SJSA1 (cell line): ENCODE results near the gene OR13C9. TPM values are rescaled to one million over a fixed set of nuclear protein-coding genes. Genes with fewer than 3 reads are reported as not detected.
"Not testable (repeated sequence)": the region's sequence is repeated elsewhere in the genome, so short reads cannot be mapped to it uniquely, and the experiment has no call there.

Experiments
- DNase-seq, 2 experiments: peaks; one replicate each; pipeline ENCODE4 v3.0.0-alpha.2; 2015 to 2020; ENCODE audit warnings: low spot score in 2 of 2, low read depth in 1 of 2
- H3K27ac ChIP-seq: fragments of 250-450 bp; sonication (Bioruptor Pico); 2 replicates; pipeline ENCODE4 v1.5.1; 2020; ENCODE audit warnings: mild to moderate bottlenecking, moderate library complexity
- H3K27me3 ChIP-seq: fragments of 250-450 bp; sonication (Bioruptor Pico); replicated peaks from 2 replicates; pipeline ENCODE4 v1.5.1; 2020; ENCODE audit warnings: mild to moderate bottlenecking, moderate library complexity
- H3K36me3 ChIP-seq: fragments of 250-450 bp; sonication (Bioruptor Pico); 2 replicates; pipeline ENCODE4 v1.5.1; 2020; ENCODE audit warnings: mild to moderate bottlenecking
- H3K4me1 ChIP-seq: fragments of 250-450 bp; sonication (Bioruptor Pico); replicated peaks from 2 replicates; pipeline ENCODE4 v1.6.1; 2021; ENCODE audit warnings: mild to moderate bottlenecking
- H3K4me3 ChIP-seq: fragments of 250-450 bp; sonication (Bioruptor Pico); 2 replicates; pipeline ENCODE4 v1.5.1; 2020; ENCODE audit warnings: mild to moderate bottlenecking
- H3K9me3 ChIP-seq: fragments of 250-450 bp; sonication (Bioruptor Pico); replicated peaks from 2 replicates; pipeline ENCODE4 v1.5.1; 2020; ENCODE audit warnings: mild to moderate bottlenecking
- total RNA-seq: library from RNA; depleted of rRNA; stranded (reverse); fragments of >200 nt; shearing (Covaris generic); gene quantifications from 2 replicates; pipeline ENCODE4 v1.2.3, GENCODE V29; 2014; rRNA removed

Gene OR13C9
- not detected in 2 replicates for total RNA-seq

DNA sequence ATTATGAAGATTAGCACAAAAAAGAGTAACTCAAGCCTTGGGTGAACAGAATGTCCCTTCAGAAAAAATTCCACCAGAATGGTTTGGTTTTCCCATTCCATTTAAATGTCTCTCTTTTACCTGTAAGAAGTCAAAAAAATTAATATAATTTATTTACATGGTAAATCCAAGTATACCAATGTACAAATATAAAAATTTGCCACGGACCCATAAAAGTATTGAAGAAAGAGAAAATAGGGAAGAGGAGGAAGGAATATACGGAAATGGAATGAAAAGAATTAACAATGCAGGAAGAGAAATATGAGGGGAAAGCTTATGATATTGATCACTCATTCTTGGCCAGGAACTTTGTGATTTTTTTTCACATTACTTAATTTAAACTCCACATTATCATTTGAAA is at the start of gene OR13C9:
Gene OR13C9 (minus strand): TSS at position 101 of the 400 bp plus-strand sequence. CDS start 0 bp downstream, at position 101.
- DNase-seq = no peak
- Histone ChIP-seq H3K4me1 (no peaks in the 10 kb centered on the region), H3K9me3 (no peaks in the 10 kb centered on the region), H3K27ac (no peak within 1 kb of the TSS), H3K27me3 (no peaks in the 10 kb centered on the region), H3K4me3 (no peak within 1 kb of the TSS), H3K36me3 (no peaks in the 10 kb centered on the region)

DNA sequence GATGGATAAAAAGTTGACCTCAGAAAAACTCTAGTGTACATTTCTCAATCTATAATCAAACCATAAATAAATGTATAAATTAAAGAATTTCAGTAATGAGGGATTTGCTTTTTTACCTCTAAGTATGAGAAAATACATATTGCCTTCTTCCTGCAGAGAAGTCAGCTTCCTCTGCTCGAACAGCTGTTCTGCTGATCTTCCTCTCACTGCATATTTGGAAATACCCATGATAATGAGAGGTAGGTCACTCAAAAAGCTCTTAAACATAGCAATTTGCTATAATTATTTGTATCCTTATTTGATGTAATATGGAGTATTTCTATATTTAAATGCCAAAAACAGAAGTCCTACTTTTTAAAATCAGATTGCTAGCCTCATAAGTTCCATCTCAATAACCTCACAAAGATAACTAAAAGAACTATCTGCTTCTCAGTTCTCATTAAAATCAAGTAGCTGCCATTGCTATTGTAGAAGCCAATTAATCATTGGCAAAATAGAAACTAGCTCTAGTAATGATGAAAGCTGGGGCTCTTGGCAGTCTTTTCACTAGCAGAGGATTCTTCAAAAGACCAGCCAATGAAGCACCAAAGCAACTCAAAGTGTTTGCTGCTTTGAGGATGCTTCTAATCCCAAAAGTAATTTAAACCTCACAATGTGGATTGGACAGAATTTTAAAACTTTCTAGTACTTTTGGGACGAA is 40.6 kb upstream of the OR13C9 start:
- DNase-seq = no peak
- no peak overlapping the region for H3K27ac ChIP-seq
- no peaks in the 10 kb centered on the region; the same call in 1 of the 2 replicates for H3K27me3 ChIP-seq
- no peak overlapping the region for H3K4me3 ChIP-seq
- H3K4me1 ChIP-seq = no peaks in the 10 kb centered on the region
- H3K9me3 ChIP-seq = no peaks in the 10 kb centered on the region
- no peaks in the 10 kb centered on the region for H3K36me3 ChIP-seq

- H3K9me3 ChIP-seq = no peaks in the 10 kb centered on the region
- H3K4me1 ChIP-seq = no peaks in the 10 kb centered on the region
- no peak for DNase-seq
These were observed 17.5 kb upstream of the OR13C9 start for GRCh38 chr9:104635456-104635855.

DNA sequence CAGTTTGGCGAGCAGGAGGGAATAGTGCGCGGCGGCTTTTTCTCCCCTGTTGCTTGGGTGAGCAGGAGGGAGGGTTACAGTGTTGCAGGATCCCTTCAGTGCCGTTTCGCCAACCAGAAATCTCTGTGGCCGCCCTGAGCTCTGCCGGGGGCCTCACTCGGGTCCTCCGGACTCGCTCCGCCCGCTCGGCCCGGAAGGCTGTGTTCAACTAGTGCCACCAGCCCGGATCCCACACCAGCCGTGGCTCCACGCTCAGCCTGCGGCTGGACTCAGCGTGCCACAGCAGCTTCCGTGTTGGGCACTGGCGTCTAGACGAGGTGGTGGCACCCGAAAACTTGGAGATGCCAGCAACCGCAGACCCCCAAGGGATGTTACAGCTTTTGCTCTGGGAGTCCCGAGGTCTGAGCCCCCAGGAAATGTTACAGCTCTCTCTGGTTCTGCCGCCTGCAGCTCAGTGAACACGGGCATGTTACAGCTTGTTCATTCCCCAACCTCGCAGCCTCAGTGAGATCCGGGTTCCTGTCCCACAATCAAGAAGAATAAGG is 16.0 kb upstream of the OR13C9 start:
- Histone ChIP-seq H3K27ac (no peak overlapping the region), H3K4me1 (no peaks in the 10 kb centered on the region), H3K9me3 (no peaks in the 10 kb centered on the region), H3K36me3 (no peaks in the 10 kb centered on the region), H3K27me3 (no peaks in the 10 kb centered on the region), H3K4me3 (no peak overlapping the region)
- DNase-seq = no peak

More at GRCh38 chr9:104635456-104635855, 17.5 kb upstream of the OR13C9 start:
- no peak overlapping the region for H3K27ac ChIP-seq
- no peaks in the 10 kb centered on the region for H3K27me3 ChIP-seq
- no peaks in the 10 kb centered on the region for H3K36me3 ChIP-seq
- no peak overlapping the region for H3K4me3 ChIP-seq

GRCh38 chr9:104625964-104626363 is 8.0 kb upstream of the OR13C9 start:
- not testable (repeated sequence) for H3K4me3 ChIP-seq, DNase-seq, H3K27ac ChIP-seq, H3K9me3 ChIP-seq, H3K27me3 ChIP-seq, H3K36me3 ChIP-seq, H3K4me1 ChIP-seq

DNA sequence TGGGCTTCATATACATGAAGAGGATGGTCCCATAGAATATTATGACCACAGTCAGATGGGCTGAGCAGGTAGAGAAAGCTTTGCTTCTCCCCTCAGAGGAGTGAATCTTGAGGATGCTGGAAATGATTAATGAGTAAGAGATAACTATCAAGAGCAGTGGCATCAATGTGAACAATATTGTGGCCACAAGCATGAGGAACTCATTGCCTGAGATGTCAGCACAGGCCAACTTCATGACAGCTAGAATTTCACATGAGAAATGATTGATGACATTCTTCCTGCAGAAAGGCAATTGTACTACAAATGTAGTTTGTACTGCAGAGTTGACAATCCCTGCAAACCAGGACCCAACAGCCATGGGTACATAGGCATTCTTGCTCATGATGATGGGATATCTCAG is 586 bp downstream of the OR13C9 start:
- H3K27me3 ChIP-seq = no peaks in the 10 kb centered on the region

DNA sequence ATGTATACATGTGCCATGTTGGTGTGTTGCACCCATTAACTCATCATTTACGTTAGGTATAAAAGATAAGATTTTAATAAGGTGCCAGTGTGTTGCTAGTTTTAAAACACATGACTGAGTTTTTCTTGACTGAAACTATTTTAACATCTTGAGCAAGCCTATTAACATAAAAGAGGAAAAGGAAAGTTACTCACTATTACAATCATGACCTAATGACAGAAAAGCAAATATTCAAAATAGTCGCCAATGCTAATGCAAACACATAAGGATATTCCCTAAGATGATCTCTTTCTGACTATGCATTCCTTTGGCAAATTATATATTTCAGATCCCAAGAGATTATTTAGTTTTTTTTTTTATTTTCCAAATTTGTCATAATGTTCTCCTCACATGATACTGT is 6.8 kb downstream of the OR13C9 start:
- Histone ChIP-seq H3K4me3 (no peak overlapping the region), H3K36me3 (no peaks in the 10 kb centered on the region), H3K27me3 (no peaks in the 10 kb centered on the region), H3K9me3 (no peaks in the 10 kb centered on the region), H3K27ac (no peak overlapping the region), H3K4me1 (no peaks in the 10 kb centered on the region)
- DNase-seq = no peak

More for the DNA sequence above, 586 bp downstream of the OR13C9 start:
- H3K9me3 ChIP-seq = no peaks in the 10 kb centered on the region
- H3K4me3 ChIP-seq = no peak overlapping the region
- no peaks in the 10 kb centered on the region for H3K4me1 ChIP-seq
- no peak for DNase-seq
- H3K27ac ChIP-seq = no peak overlapping the region
- H3K36me3 ChIP-seq = no peaks in the 10 kb centered on the region

DNA sequence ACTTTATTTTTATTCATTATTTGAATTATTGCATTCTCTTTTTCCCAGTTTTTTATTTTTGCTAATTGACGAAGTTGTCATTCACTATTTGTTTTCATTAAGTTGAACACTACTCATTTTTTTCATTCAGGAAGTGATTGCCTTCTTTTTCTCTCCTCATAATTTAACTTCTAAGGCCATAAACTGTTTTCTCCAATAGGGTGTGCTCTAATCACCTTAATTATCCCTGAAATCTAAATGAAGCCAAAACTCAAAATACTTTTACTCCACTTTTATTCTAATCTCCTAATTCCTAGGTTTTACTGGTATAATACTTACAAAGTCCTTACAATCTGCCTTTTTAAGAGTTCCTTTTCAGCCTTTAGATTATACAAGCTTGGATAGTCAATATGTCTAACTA is 9.7 kb downstream of the OR13C9 start:
- Histone ChIP-seq H3K4me3 (no peak overlapping the region), H3K4me1 (no peaks in the 10 kb centered on the region), H3K9me3 (no peaks in the 10 kb centered on the region), H3K36me3 (no peaks in the 10 kb centered on the region), H3K27ac (no peak overlapping the region), H3K27me3 (no peaks in the 10 kb centered on the region)
- no peak for DNase-seq

DNA sequence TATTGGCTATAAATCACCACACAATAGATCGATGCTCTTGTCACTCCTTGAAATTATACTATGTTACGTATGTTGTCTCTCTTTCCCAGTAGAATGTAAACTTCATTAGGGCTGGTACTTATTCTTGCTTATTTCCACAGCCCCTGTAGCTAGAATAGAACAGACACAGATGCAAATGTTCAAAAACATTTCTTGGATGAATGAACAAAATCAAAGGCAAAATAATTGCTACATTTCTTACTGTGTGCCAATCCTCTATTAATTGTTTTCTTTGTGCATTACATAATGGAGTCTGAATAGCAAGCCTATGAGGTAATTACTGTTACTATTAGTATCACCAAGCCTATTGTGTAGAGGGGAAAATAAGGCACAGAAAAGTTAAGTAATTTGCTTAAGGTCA is 11.9 kb downstream of the OR13C9 start:
- H3K36me3 ChIP-seq = no peaks in the 10 kb centered on the region
- no peaks in the 10 kb centered on the region for H3K27me3 ChIP-seq
- no peak overlapping the region for H3K4me3 ChIP-seq
- H3K27ac ChIP-seq = no peak overlapping the region
- no peaks in the 10 kb centered on the region for H3K9me3 ChIP-seq
- H3K4me1 ChIP-seq = no peaks in the 10 kb centered on the region
- DNase-seq = no peak

DNA sequence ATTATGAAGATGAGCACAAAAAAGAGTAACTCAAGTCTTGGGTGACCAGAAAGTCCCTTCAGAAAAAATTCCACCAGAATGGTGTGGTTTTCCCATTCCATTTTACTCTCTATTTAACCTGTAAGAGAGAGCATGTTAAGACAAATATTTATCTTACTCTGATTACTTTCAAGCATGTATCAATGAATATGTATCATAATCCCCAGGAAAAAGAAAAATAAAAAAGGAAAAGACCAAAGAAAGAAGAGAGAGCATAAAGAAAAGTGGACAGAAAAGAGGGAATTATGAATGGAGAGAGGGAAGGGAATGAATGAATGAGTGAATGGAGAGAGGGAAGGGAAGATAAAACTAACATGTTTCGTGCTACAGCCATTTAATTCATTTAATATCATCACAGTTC is 12.5 kb downstream of the OR13C9 start, which contains the start of gene OR13C2:
Gene OR13C2 (minus strand): TSS at position 101 of the 400 bp plus-strand sequence. CDS start 0 bp downstream, at position 101.
- not testable (repeated sequence) for DNase-seq

DNA sequence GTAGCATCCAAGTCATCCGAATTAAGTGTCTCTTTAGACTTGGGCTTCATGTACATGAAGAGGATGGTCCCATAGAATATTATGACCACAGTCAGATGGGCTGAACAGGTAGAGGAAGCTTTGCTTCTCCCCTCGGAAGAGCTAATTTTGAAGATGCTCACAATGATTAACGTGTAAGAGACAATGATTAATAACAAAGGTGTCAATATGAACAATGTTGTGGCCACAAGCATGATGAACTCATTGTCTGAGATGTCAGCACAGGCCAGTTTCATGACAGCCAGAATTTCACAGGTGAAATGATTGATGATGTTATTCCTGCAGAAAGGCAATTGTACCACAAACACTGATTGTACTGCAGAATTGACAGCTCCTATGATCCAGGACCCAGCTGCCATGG is 13.2 kb downstream of the OR13C9 start:
- Histone ChIP-seq H3K36me3 (no peaks in the 10 kb centered on the region), H3K4me3 (no peak overlapping the region), H3K27ac (no peak overlapping the region), H3K27me3 (no peaks in the 10 kb centered on the region), H3K4me1 (no peaks in the 10 kb centered on the region), H3K9me3 (no peaks in the 10 kb centered on the region)
- no peak for DNase-seq

More for the DNA sequence above, 12.5 kb downstream of the OR13C9 start, which contains the start of gene OR13C2:
- H3K4me3 ChIP-seq, H3K27me3 ChIP-seq, H3K36me3 ChIP-seq, H3K27ac ChIP-seq, H3K9me3 ChIP-seq, H3K4me1 ChIP-seq: not testable (repeated sequence)

DNA sequence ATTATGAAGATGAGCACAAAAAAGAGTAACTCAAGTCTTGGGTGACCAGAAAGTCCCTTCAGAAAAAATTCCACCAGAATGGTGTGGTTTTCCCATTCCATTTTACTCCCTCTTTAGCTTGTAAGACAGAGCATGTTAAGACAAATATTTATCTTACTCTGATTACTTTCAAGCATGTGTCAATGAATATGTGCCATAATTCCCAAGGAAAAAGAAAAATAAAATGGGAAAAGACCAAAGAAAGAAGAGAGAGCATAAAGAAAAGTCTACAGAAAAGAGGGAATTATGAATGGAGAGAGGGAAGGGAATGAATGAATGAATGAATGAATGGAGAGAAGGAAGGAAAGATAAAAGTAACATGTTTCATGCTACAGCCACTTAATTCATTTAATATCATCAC is 18.7 kb downstream of the OR13C9 start, which contains the start of gene OR13C5:
Gene OR13C5 (minus strand): TSS at position 101 of the 400 bp plus-strand sequence. CDS start 0 bp downstream, at position 101.
- H3K27ac ChIP-seq, H3K27me3 ChIP-seq: not testable (repeated sequence)

GRCh38 chr9:104598749-104599148 is 19.3 kb downstream of the OR13C9 start:
- not testable (repeated sequence) for H3K27ac ChIP-seq, H3K9me3 ChIP-seq, H3K4me1 ChIP-seq, H3K36me3 ChIP-seq, H3K27me3 ChIP-seq, DNase-seq, H3K4me3 ChIP-seq

More for the DNA sequence above, 18.7 kb downstream of the OR13C9 start, which contains the start of gene OR13C5:
- not testable (repeated sequence) for H3K4me1 ChIP-seq, H3K4me3 ChIP-seq, H3K9me3 ChIP-seq, H3K36me3 ChIP-seq, DNase-seq

DNA sequence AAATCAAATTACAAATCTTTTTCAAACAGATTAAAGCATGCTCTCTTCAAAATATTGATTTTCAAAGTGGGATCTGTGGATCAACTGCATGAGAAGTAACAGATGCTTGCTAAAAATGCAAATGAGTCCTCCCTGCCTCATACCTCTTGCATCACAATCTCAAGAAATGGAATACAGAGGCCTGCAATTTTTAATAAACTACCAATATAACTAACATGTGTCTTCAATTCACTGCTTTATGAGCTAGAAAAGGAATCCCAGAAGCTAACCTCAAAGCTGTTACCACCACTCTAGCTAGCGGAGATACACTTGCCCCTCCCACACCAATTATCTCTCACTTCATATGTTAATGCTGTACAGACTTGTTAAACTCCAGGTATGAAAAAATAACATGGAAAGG is 28.4 kb downstream of the OR13C9 start:
- no peak for DNase-seq
- no peaks in the 10 kb centered on the region for H3K27me3 ChIP-seq
- H3K27ac ChIP-seq = no peak overlapping the region
- H3K36me3 ChIP-seq = no peaks in the 10 kb centered on the region
- H3K4me1 ChIP-seq = no peaks in the 10 kb centered on the region
- no peaks in the 10 kb centered on the region for H3K9me3 ChIP-seq
- H3K4me3 ChIP-seq = no peak overlapping the region
